ENCODE measurements around the gene PRCD.

Gene PRCD

GRCh38 chr17:76585033-76585648, 45.3 kb downstream of the PRCD start:
- H3K27ac ChIP-seq (ENCODE audit: low read depth in 2 of 2, low read length in 2 of 2): peak overlapping the region; percentile 23 to 34
- H3K9ac ChIP-seq (ENCODE audit: low read depth in 1 of 2, low read length in 2 of 2): peak overlapping the region; percentile 32 to 59
- peaks cover 20 to 29% of the 10 kb centered on the region in 2 donors for H3K27me3 ChIP-seq (ENCODE audit: control insufficient read depth in 2 of 2, insufficient read depth in 2 of 2, low read length in 2 of 2)
- H3K36me3 ChIP-seq (ENCODE audit: control insufficient read depth in 2 of 2, insufficient read depth in 2 of 2, low read length in 2 of 2): no peaks in the 10 kb centered on the region
- H3K9me3 ChIP-seq (ENCODE audit: control insufficient read depth in 2 of 2, low read length in 2 of 2): no peaks in the 10 kb centered on the region
- H3K4me1 ChIP-seq (ENCODE audit: control insufficient read depth in 2 of 2, insufficient read depth in 2 of 2, low read length in 2 of 2): peaks cover 3 to 11% of the 10 kb centered on the region in 2 donors
- peak overlapping the region; percentile 70 to 71 for H3K4me3 ChIP-seq (ENCODE audit: low read length in 2 of 2)

GRCh38 chr17:76585649-76586593, 46.1 kb downstream of the PRCD start, which contains the start of gene ST6GALNAC2:
Gene ST6GALNAC2, minus strand, starts transcription at chr17:76585860. Its CDS starts 52 bp downstream, at chr17:76585808.
- Histone ChIP-seq H3K4me1 (ENCODE audit: control insufficient read depth in 2 of 2, insufficient read depth in 2 of 2, low read length in 2 of 2) (peaks cover 3 to 11% of the 10 kb centered on the region in 2 donors), H3K27ac (ENCODE audit: low read depth in 2 of 2, low read length in 2 of 2) (peak within 1 kb of the TSS; percentile 23 to 34), H3K36me3 (ENCODE audit: control insufficient read depth in 2 of 2, insufficient read depth in 2 of 2, low read length in 2 of 2) (no peaks in the 10 kb centered on the region), H3K9me3 (ENCODE audit: control insufficient read depth in 2 of 2, low read length in 2 of 2) (no peaks in the 10 kb centered on the region), H3K4me3 (ENCODE audit: low read length in 2 of 2) (peak within 1 kb of the TSS; percentile 70 to 71), H3K27me3 (ENCODE audit: control insufficient read depth in 2 of 2, insufficient read depth in 2 of 2, low read length in 2 of 2) (peaks cover 20 to 29% of the 10 kb centered on the region in 2 donors), H3K9ac (ENCODE audit: low read depth in 1 of 2, low read length in 2 of 2) (peak within 1 kb of the TSS; percentile 32 to 59)

GRCh38 chr17:76586741-76587487, 47.1 kb downstream of the PRCD start:
- Histone ChIP-seq H3K36me3 (ENCODE audit: control insufficient read depth in 2 of 2, insufficient read depth in 2 of 2, low read length in 2 of 2) (no peaks in the 10 kb centered on the region), H3K9ac (ENCODE audit: low read depth in 1 of 2, low read length in 2 of 2) (no peak overlapping the region), H3K4me1 (ENCODE audit: control insufficient read depth in 2 of 2, insufficient read depth in 2 of 2, low read length in 2 of 2) (peaks cover 3 to 11% of the 10 kb centered on the region in 2 donors), H3K4me3 (ENCODE audit: low read length in 2 of 2) (no peak overlapping the region), H3K27me3 (ENCODE audit: control insufficient read depth in 2 of 2, insufficient read depth in 2 of 2, low read length in 2 of 2) (peaks cover 20 to 29% of the 10 kb centered on the region in 2 donors), H3K9me3 (ENCODE audit: control insufficient read depth in 2 of 2, low read length in 2 of 2) (no peaks in the 10 kb centered on the region), H3K27ac (ENCODE audit: low read depth in 2 of 2, low read length in 2 of 2) (no peak overlapping the region)

GRCh38 chr17:76588182-76588581, 48.3 kb downstream of the PRCD start:
- Histone ChIP-seq H3K9me3 (ENCODE audit: control insufficient read depth in 2 of 2, low read length in 2 of 2) (no peaks in the 10 kb centered on the region), H3K4me3 (ENCODE audit: low read length in 2 of 2) (no peak overlapping the region), H3K4me1 (ENCODE audit: control insufficient read depth in 2 of 2, insufficient read depth in 2 of 2, low read length in 2 of 2) (peaks cover 3 to 11% of the 10 kb centered on the region in 2 donors), H3K27ac (ENCODE audit: low read depth in 2 of 2, low read length in 2 of 2) (no peak overlapping the region), H3K27me3 (ENCODE audit: control insufficient read depth in 2 of 2, insufficient read depth in 2 of 2, low read length in 2 of 2) (peaks cover 20 to 29% of the 10 kb centered on the region in 2 donors), H3K9ac (ENCODE audit: low read depth in 1 of 2, low read length in 2 of 2) (no peak overlapping the region), H3K36me3 (ENCODE audit: control insufficient read depth in 2 of 2, insufficient read depth in 2 of 2, low read length in 2 of 2) (no peaks in the 10 kb centered on the region)

GRCh38 chr17:76593384-76593826, 53.6 kb downstream of the PRCD start:
- H3K4me3 ChIP-seq (ENCODE audit: low read length in 2 of 2): no peak overlapping the region
- no peaks in the 10 kb centered on the region for H3K9me3 ChIP-seq (ENCODE audit: control insufficient read depth in 2 of 2, low read length in 2 of 2)
- H3K36me3 ChIP-seq (ENCODE audit: control insufficient read depth in 2 of 2, insufficient read depth in 2 of 2, low read length in 2 of 2): no peaks in the 10 kb centered on the region
- no peak overlapping the region for H3K27ac ChIP-seq (ENCODE audit: low read depth in 2 of 2, low read length in 2 of 2)
- no peaks in the 10 kb centered on the region for H3K4me1 ChIP-seq (ENCODE audit: control insufficient read depth in 2 of 2, insufficient read depth in 2 of 2, low read length in 2 of 2)
- H3K9ac ChIP-seq (ENCODE audit: low read depth in 1 of 2, low read length in 2 of 2): no peak overlapping the region
- peaks cover 3 to 5% of the 10 kb centered on the region in 2 donors for H3K27me3 ChIP-seq (ENCODE audit: control insufficient read depth in 2 of 2, insufficient read depth in 2 of 2, low read length in 2 of 2)

- H3K9me3 ChIP-seq (ENCODE audit: control insufficient read depth in 2 of 2, low read length in 2 of 2): no peaks in the 10 kb centered on the region
- no peaks in the 10 kb centered on the region for H3K4me1 ChIP-seq (ENCODE audit: control insufficient read depth in 2 of 2, insufficient read depth in 2 of 2, low read length in 2 of 2)
- H3K27ac ChIP-seq (ENCODE audit: low read depth in 2 of 2, low read length in 2 of 2): no peak overlapping the region
Observed at GRCh38 chr17:76593959-76594358, 54.1 kb downstream of the PRCD start.

GRCh38 chr17:76594690-76595089, 54.8 kb downstream of the PRCD start:
- no peaks in the 10 kb centered on the region for H3K4me1 ChIP-seq (ENCODE audit: control insufficient read depth in 2 of 2, insufficient read depth in 2 of 2, low read length in 2 of 2)
- H3K36me3 ChIP-seq (ENCODE audit: control insufficient read depth in 2 of 2, insufficient read depth in 2 of 2, low read length in 2 of 2): no peaks in the 10 kb centered on the region
- no peaks in the 10 kb centered on the region for H3K9me3 ChIP-seq (ENCODE audit: control insufficient read depth in 2 of 2, low read length in 2 of 2)
- no peak overlapping the region for H3K9ac ChIP-seq (ENCODE audit: low read depth in 1 of 2, low read length in 2 of 2)
- H3K27ac ChIP-seq (ENCODE audit: low read depth in 2 of 2, low read length in 2 of 2): no peak overlapping the region
- H3K27me3 ChIP-seq (ENCODE audit: control insufficient read depth in 2 of 2, insufficient read depth in 2 of 2, low read length in 2 of 2): peaks cover 0 to under 1% of the 10 kb centered on the region in 2 donors
- no peak overlapping the region for H3K4me3 ChIP-seq (ENCODE audit: low read length in 2 of 2)

More at GRCh38 chr17:76593959-76594358, 54.1 kb downstream of the PRCD start:
- no peak overlapping the region for H3K9ac ChIP-seq (ENCODE audit: low read depth in 1 of 2, low read length in 2 of 2)
- H3K4me3 ChIP-seq (ENCODE audit: low read length in 2 of 2): no peak overlapping the region
- H3K36me3 ChIP-seq (ENCODE audit: control insufficient read depth in 2 of 2, insufficient read depth in 2 of 2, low read length in 2 of 2): no peaks in the 10 kb centered on the region
- peaks cover 2 to 3% of the 10 kb centered on the region in 2 donors for H3K27me3 ChIP-seq (ENCODE audit: control insufficient read depth in 2 of 2, insufficient read depth in 2 of 2, low read length in 2 of 2)
